ENCODE results near the gene NES.
"Not testable (repeated sequence)": the region's sequence is repeated elsewhere in the genome, so short reads cannot be mapped to it uniquely, and the experiment has no call there.

NES gene

DNA sequence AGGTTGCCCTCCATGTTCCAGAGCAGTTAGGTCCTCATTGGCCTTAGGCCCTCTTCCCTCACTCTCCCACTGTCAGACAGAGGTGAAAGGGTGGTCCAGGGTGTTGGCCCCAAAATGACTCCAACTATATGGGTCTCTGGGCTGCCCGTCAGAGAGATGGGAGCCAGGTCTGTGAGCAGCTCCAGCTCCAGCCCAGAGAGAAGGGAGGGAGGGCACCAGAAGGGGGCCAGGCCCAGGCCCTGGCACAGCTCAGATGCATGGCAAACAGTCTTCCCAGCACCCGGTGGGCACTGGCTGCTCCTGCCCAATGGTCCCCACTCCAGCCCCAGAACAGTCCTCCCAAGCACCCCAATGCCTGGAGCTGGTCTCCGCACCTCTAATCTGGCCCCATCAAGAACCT is 33.1 kb downstream of the NES start:
- no peak for DNase-seq (ENCODE audit: low spot score)

GRCh38 chr1:156643778-156644092 is 33.5 kb downstream of the NES start:
- DNase-seq (ENCODE audit: low spot score), result no peak

DNA sequence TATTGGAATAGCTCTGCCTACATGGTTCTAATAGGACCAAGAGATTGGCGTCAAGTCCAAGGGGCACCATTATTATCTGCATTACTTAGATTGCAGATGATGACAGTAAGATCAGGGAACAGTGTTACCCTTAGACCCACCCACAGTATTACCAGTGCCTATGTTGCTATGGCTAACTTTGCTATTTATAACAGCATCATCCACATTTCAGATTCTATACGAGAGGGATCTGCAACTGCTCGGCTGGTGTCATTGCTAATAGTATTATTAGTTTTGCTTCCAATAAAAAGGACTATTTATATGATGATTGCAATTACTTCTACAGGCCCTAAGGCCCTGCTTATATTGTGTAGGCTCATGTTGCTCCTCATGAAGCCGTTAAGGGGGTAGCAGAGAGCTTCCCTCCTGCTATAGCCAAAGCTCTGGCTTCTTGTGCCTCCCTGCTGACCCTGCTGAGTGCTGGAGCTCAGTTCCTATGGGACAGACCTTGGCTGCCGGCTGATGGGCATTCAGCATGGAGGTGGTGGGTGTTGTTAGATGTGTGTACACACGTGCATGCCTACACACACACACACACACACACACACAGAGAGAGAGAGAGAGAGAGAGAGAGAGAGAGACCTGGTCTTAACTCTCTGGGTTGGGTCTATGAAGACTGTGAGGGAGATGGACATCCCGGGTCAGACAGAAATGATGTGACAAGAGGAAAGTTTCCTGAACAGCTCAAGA is 34.0 kb downstream of the NES start:
- no peak for DNase-seq (ENCODE audit: low spot score)

DNA sequence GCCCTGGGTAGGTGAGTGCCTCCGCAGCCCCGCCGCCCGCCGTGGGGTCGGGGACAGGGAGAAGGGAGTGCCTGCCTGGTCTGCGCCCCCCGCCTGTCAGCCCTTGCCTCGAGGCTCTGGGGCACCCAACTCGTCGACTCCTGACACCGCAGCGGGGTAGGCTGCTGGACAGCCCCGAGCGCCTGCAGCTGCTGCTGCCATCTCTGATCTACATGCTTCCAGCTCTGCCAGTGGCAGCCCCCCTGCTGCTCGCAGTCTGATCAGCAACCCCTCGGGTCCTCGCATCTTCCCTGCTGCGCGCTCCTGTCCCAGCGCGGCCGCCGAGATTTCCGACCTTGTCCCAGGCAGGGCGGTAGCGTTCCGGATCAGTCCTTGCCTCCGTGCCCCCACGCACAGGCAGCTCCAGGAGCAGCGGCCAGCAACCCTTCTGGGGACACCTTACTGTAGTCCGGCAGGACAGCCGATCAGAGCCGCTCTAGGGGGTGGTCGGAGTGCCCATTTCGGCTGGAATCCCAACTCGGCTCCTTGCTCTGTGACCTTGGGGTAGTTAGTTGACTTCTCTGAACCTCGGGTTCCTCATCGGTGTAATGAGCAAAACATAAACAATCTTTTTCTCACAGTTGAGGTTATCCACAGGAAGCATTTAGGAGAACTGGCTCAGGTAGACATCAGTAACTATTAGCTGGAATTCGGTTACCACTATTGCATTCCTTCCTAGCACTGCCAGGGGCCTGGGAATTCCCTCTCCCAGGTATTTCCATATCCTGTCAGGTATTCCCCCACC is 34.8 kb downstream of the NES start:
- DNase-seq (ENCODE audit: low spot score), result no peak

DNA sequence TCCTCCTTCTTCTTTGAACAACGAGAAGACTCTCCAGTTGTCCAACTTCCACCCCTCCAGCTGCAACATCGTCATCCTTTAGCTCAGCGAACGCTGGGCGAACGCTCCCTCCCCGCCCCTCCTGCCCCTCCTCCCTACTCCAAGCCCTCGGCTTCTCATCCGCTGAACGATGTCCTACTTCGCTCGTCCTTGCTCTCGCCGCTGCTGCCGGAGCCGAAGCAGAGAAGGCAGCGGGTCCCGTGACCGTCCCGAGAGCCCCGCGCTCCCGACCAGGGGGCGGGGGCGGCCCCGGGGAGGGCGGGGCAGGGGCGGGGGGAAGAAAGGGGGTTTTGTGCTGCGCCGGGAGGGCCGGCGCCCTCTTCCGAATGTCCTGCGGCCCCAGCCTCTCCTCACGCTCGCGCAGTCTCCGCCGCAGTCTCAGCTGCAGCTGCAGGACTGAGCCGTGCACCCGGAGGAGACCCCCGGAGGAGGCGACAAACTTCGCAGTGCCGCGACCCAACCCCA is 35.4 kb downstream of the NES start, which contains the start of gene BCAN:
BCAN (plus strand) TSS at position 357 of the 504 bp plus-strand sequence. CDS start 3,938 bp downstream, outside the sequence.
- DNase-seq (ENCODE audit: low spot score), result no peak

GRCh38 chr1:156640842-156641706 is 36.1 kb downstream of the NES start:
- DNase-seq (ENCODE audit: low spot score), result no peak

DNA sequence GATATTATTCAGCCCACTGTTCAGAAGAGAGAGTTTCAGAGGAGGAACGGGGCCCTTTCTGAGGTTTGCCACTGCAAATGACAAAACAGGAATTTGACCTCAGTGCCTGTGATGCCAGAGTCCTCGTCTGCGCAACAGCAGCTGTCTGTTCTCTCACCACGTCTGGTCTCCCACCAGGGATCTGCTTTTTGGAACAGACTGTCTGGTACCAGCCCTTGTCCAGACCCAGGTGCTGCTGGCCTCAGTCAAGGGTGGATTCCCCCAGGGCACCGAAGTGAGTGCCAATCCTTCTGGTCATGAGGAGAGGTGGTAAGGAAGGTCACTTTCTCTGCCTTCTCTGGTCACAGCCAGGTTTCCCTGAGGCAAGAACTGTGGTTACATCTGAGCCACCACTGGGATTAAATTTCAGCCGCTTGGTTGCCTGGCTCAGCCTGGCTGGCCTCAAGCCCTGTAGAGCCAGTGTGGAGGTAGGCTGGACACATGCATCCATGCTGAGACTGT is 37.6 kb downstream of the NES start:
- DNase-seq (ENCODE audit: low spot score), result no peak

DNA sequence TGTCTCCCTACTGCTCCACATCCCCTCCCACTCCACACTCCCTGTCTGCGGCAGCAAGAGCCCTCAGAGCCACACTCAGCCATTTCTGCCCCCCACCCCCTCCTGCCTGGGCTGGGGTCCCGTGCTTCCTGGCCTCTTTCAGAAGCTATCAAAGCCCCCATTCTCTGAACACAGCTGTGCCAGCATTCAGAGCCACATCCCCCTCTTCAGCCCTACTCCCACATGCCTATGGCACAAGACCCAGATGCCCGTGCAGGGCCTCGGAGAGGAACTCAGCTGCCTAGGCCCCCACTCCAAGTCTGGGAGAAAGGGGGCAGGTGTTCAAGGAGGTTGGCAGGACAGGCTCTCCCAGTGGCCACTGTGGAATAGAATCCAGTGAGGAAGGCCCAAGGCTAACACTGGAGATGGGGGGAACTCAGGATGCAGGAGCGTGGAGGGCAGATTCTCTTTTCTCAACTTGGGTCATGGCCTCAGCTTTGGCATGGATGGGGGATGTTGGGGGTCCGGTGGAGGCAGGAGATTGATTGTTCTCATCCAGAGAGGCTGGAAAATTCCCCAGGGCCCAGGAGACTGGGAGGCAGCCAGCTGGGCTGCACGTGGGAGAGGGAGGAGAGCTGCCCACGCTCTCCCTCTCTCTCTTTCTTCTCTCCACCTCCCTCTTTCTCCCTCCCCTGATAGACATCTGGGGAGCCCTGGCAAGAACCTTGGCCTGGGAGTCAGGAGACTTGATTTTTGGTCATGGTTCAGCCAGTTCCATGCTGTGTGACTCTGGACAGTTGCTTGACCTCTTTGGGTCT is 38.8 kb downstream of the NES start:
- DNase-seq (ENCODE audit: low spot score), result no peak

- DNase-seq (ENCODE audit: low spot score), result no peak
Observed at GRCh38 chr1:156632355-156632754, 44.9 kb downstream of the NES start.

DNA sequence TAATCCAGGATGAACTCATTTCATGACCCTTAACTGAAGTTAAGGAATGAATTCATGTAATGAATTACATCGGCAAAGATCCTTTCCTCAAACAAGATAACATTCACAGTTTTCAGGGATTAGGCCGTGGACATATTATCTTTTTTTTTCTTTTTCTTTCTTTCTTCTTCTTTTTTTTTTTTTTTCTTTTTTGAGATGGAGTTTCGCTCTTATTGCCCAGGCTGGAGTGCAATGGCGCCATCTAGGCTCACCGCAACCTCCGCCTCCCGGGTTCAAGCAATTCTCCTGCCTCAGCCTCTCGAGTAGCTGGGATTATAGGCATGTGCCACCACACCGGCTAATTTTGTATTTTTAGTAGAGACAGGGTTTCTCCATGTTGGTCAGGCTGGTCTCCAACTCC is 46.1 kb downstream of the NES start:
- DNase-seq (ENCODE audit: low spot score), result not testable (repeated sequence)

DNA sequence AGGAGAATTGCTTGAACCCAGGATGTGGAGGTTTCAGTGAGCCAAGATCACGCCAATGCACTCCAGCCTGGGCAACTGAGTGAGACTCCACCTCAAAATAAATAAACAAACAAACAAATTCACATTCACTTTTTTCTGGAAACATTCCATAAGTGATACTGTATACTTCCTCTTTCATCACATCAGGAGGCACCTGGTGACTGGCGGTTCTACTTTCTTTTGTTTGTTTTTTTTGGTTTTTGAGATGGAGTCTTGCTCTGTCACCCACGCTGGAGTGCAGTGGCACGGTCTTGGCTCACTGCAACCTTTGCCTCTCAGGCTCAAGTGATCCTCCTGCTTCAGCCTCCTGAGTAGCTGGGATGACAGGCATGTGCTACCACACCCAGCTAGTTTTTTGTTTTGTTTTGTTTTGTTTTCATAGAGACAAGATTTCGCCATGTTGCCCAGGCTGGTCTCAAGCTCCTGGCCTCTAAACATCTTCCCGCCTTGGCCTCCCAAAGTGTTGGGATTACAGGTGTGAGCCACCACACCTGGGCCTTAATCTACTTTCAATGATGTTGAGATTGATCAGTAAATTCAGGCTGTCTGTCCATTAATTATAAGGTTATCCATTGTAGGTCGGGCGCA is 47.3 kb downstream of the NES start:
- no peak for DNase-seq (ENCODE audit: low spot score)

- DNase-seq (ENCODE audit: low spot score), result peak; percentile 65
Observed at GRCh38 chr1:156627313-156627880, 49.8 kb downstream of the NES start.

- no peak for DNase-seq (ENCODE audit: low spot score)
Observed at GRCh38 chr1:156626079-156626438, 51.1 kb downstream of the NES start.

DNA sequence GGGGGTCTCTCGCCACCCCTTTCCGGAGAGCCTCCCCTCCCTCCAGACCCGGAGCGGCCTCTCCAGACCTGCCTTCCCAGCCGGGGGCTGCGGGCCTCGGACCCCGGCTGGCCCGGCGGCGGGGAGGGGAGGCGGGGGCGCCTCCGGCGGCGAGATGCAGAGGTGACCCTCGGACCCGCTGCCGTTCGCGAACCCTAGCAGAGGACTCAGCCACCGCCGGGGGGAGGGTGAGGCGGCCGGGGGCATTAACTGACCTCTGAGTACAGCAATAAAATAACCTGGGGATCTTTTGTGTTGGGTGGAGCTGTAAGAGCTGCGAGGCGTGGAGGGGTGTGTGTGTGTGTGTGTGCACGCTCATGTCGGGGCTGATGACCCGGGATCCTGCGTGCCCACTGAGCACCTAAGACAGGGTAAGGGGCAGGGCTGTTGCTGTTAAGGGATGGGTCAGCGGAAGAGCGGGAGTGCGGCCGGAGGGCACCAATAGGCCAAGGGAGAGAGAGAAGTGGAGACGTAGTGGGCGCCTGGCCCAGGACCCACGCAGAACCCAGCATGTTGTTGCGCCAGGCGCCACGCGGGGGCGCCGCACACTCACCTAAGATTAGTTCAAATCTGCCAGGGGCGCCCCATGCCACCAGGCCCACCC is 51.6 kb downstream of the NES start:
- peak; percentile 57 for DNase-seq (ENCODE audit: low spot score)

DNA sequence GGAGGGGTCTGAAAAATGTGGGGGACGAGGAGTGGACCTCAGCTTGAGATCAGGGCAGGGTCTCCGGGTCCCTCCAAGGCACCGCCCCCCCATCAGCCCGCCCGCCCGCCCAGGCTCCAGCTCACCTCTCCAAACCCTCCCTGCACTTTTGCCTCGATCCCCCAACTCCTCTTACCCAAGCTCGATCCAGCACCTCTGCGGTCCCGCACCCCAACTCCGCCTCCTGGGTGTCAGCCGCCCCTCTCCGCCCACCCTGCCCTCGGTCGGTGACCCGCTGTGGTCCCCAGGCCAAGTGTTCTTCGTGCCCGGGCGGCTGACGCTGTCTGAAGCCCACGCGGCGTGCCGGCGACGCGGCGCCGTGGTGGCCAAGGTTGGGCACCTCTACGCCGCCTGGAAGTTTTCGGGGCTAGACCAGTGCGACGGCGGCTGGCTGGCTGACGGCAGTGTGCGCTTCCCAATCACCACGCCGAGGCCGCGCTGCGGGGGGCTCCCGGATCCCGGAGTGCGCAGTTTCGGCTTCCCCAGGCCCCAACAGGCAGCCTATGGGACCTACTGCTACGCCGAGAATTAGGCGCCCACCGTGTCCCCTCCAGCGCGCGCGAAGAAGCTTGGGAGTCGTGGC is 52.3 kb downstream of the NES start:
- no peak for DNase-seq (ENCODE audit: low spot score)

GRCh38 chr1:156623946-156624813 is 53.0 kb downstream of the NES start:
- no peak for DNase-seq (ENCODE audit: low spot score)

DNA sequence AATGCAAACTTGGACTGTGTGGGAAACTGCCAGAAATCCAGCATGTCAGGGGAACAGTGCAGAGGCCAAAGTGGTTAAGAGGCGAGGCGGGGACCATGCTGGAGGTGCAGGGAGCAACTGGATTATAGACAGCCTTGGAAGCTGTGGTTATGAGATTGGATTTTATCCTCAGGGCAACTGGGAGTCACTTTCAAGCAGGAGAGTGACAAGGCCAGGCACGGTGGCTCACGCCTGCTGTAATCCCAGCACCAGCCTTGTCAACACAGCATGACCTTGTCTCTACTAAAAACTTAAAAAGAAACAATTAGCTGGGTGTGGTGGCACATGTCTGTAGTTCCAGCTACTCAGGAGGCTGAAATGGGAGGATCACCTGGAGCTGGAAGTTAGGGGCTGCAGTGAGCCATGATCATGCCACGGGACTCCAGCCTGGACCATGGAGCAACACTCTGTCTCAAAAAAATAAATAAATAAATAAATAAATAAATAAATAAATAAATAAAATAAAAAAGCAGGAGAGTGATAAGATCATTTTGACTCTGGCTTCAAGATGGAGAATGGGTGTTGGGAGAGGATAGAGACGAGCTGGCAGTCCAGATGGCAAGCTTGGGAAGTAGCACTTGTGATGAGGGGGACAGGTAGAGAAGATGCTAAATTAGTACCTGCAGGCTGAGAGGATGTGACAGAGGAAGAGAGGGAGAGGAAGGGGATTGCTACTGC is 54.5 kb downstream of the NES start:
- no peak for DNase-seq (ENCODE audit: low spot score)

- no peak for DNase-seq (ENCODE audit: low spot score)
Observed at GRCh38 chr1:156619582-156619955, 57.6 kb downstream of the NES start.

All from germinal center (tissue), 1 donor.